ENCODE data around the gene PLXNA4. TPM values are rescaled to one million over a fixed set of nuclear protein-coding genes. Genes with fewer than 3 reads are reported as not detected.

PLXNA4 gene
- total RNA-seq, 2 donors from 2014 or later, result 24.0 to 42.7 TPM

GRCh38 chr7:132509643-132510042 lies 66.6 kb downstream of the PLXNA4 start:
- Histone ChIP-seq H3K9ac (ENCODE audit: extremely low read depth, low read length, poor library complexity, severe bottlenecking) (no peak overlapping the region), H3K27ac (ENCODE audit: low read depth, low read length) (no peak overlapping the region), H3K36me3 (ENCODE audit: control insufficient read depth, insufficient read depth, low read length) (peaks cover 14% of the 10 kb centered on the region), H3K4me3 (ENCODE audit: low read length) (no peak overlapping the region), H3K9me3 (ENCODE audit: control insufficient read depth, low read length) (no peaks in the 10 kb centered on the region), H3K4me1 (ENCODE audit: control insufficient read depth, insufficient read depth, low read length) (peaks cover 18% of the 10 kb centered on the region), H3K27me3 (ENCODE audit: control insufficient read depth, insufficient read depth, low read length, poor library complexity, severe bottlenecking) (peaks cover 21% of the 10 kb centered on the region)
- 89% methylated on average over 4 of the region's 4 CpGs; no CpG with 5 or more reads in 1 of the 2 experiments for WGBS, 2 experiments (ENCODE audit: insufficient coverage in 1 of 2, insufficient read length in 1 of 2)
- Mint-ChIP-seq H3K36me3 (ENCODE audit: low read depth) (peaks cover 38% of the 10 kb centered on the region), H3K4me1 (peaks cover 29% of the 10 kb centered on the region), H3K27me3 (ENCODE audit: insufficient read depth) (peaks cover 6% of the 10 kb centered on the region), H3K4me3 (no peak overlapping the region), H3K27ac (no peak overlapping the region), H3K9me3 (no peaks in the 10 kb centered on the region)
- TF ChIP-seq, protein P1, sequence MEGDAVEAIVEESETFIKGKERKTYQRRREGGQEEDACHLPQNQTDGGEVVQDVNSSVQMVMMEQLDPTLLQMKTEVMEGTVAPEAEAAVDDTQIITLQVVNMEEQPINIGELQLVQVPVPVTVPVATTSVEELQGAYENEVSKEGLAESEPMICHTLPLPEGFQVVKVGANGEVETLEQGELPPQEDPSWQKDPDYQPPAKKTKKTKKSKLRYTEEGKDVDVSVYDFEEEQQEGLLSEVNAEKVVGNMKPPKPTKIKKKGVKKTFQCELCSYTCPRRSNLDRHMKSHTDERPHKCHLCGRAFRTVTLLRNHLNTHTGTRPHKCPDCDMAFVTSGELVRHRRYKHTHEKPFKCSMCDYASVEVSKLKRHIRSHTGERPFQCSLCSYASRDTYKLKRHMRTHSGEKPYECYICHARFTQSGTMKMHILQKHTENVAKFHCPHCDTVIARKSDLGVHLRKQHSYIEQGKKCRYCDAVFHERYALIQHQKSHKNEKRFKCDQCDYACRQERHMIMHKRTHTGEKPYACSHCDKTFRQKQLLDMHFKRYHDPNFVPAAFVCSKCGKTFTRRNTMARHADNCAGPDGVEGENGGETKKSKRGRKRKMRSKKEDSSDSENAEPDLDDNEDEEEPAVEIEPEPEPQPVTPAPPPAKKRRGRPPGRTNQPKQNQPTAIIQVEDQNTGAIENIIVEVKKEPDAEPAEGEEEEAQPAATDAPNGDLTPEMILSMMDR (conservative IDR thresholded peaks at IDR 0.05), result no peak
- no peak for DNase-seq

- no peaks in the 10 kb centered on the region for H3K9me3 ChIP-seq (ENCODE audit: control insufficient read depth, low read length)
- TF ChIP-seq, protein P1 (conservative IDR thresholded peaks at IDR 0.05), result no peak
- peaks cover 29% of the 10 kb centered on the region for H3K4me1 Mint-ChIP-seq
- H3K4me1 ChIP-seq (ENCODE audit: control insufficient read depth, insufficient read depth, low read length), result peaks cover 18% of the 10 kb centered on the region
- DNase-seq, result no peak
- H3K36me3 ChIP-seq (ENCODE audit: control insufficient read depth, insufficient read depth, low read length), result peaks cover 14% of the 10 kb centered on the region
- peaks cover 6% of the 10 kb centered on the region for H3K27me3 Mint-ChIP-seq (ENCODE audit: insufficient read depth)
- no peaks in the 10 kb centered on the region for H3K9me3 Mint-ChIP-seq
- H3K27ac Mint-ChIP-seq, result no peak overlapping the region
- H3K27ac ChIP-seq (ENCODE audit: low read depth, low read length), result no peak overlapping the region
- H3K9ac ChIP-seq (ENCODE audit: extremely low read depth, low read length, poor library complexity, severe bottlenecking), result no peak overlapping the region
- peaks cover 21% of the 10 kb centered on the region for H3K27me3 ChIP-seq (ENCODE audit: control insufficient read depth, insufficient read depth, low read length, poor library complexity, severe bottlenecking)
- WGBS, 2 experiments (ENCODE audit: insufficient coverage in 1 of 2, insufficient read length in 1 of 2), result 54 to 74% methylated on average over 6 to 10 of the region's 10 CpGs
- no peak overlapping the region for H3K4me3 ChIP-seq (ENCODE audit: low read length)
- peaks cover 35% of the 10 kb centered on the region for H3K36me3 Mint-ChIP-seq (ENCODE audit: low read depth)
- H3K4me3 Mint-ChIP-seq, result no peak overlapping the region
Observed at GRCh38 chr7:132508724-132509353, 67.4 kb downstream of the PLXNA4 start.

DNA sequence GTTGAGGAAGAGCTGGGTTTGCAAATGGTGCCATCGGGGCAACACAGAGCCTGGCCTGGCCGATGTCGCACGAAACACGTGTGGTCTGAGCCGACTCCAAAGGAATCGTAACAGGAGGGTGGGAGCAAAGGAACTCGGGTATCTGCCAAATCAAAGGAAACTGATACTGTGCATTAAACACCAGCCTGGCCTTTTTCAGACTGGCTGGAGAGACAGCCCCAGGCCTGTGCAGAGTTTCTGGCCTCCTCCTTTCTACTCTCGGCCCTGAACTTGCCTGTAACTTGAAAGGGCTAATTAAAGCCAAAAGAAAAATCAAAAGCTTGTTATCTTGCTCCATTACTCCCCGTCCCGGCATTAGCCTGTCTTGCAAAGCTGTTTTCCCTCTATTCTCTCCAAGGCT lies 71.4 kb downstream of the PLXNA4 start:
- Mint-ChIP-seq H3K27ac (no peak overlapping the region), H3K27me3 (ENCODE audit: insufficient read depth) (peaks cover 3% of the 10 kb centered on the region), H3K4me3 (no peak overlapping the region), H3K4me1 (peaks cover 13% of the 10 kb centered on the region), H3K9me3 (no peaks in the 10 kb centered on the region), H3K36me3 (ENCODE audit: low read depth) (peaks cover 32% of the 10 kb centered on the region)
- DNase-seq, result no peak
- H3K36me3 ChIP-seq (ENCODE audit: control insufficient read depth, insufficient read depth, low read length), result peaks cover 14% of the 10 kb centered on the region
- H3K9me3 ChIP-seq (ENCODE audit: control insufficient read depth, low read length), result no peaks in the 10 kb centered on the region
- peaks cover 2% of the 10 kb centered on the region for H3K27me3 ChIP-seq (ENCODE audit: control insufficient read depth, insufficient read depth, low read length, poor library complexity, severe bottlenecking)
- TF ChIP-seq, protein P1 (conservative IDR thresholded peaks at IDR 0.05), result no peak
- H3K9ac ChIP-seq (ENCODE audit: extremely low read depth, low read length, poor library complexity, severe bottlenecking), result no peak overlapping the region
- H3K4me1 ChIP-seq (ENCODE audit: control insufficient read depth, insufficient read depth, low read length), result no peaks in the 10 kb centered on the region
- H3K27ac ChIP-seq (ENCODE audit: low read depth, low read length), result no peak overlapping the region
- 87 to 96% methylated on average over 11 of the region's 11 CpGs for WGBS, 2 experiments (ENCODE audit: insufficient coverage in 1 of 2, insufficient read length in 1 of 2)
- H3K4me3 ChIP-seq (ENCODE audit: low read length), result no peak overlapping the region

All from endodermal cell (in vitro differentiated cells).